HepG2 (cell line): Measurements from ENCODE around the gene STYX. TPM values are rescaled to one million over a fixed set of nuclear protein-coding genes. Genes with fewer than 3 reads are reported as not detected.

ENCODE experiments used
- AFF4 ChIP-seq: sonication (generic); formaldehyde crosslinking; IDR thresholded peaks from 2 replicates; pipeline ENCODE4 v1.4.0; 2020; ENCODE audit warnings: missing genetic modification reagents
- ARNTL ChIP-seq: sonication (generic); formaldehyde crosslinking; IDR thresholded peaks from 2 replicates; pipeline ENCODE4 v1.4.0; 2020; ENCODE audit warnings: mild to moderate bottlenecking, missing genetic modification reagents
- ATM ChIP-seq: fragments of 450-650 bp; IDR thresholded peaks from 2 replicates; pipeline ENCODE4 v1.7.1; 2017; ENCODE audit warnings: mild to moderate bottlenecking, borderline replicate concordance
- CTCF ChIP-seq: sonication (generic); formaldehyde crosslinking; IDR thresholded peaks from 2 replicates; pipeline ENCODE4 v1.5.0; 2020; ENCODE audit warnings: mild to moderate bottlenecking, missing genetic modification reagents, moderate library complexity
- DR1 ChIP-seq: sonication (generic); formaldehyde crosslinking; IDR thresholded peaks from 2 replicates; pipeline ENCODE4 v1.8.0; 2021; ENCODE audit warnings: mild to moderate bottlenecking, missing genetic modification reagents, inconsistent platforms
- FOXK1 ChIP-seq: sonication (generic); formaldehyde crosslinking; IDR thresholded peaks from 2 replicates; pipeline ENCODE4 v1.4.0; 2020; ENCODE audit warnings: low read depth, missing genetic modification reagents, borderline replicate concordance
- HMGXB4 ChIP-seq, 2 experiments: sonication (generic) in 1 of 2; formaldehyde crosslinking in 1 of 2; IDR thresholded peaks; 2 replicates each; pipeline versions ENCODE4 v1.4.0 to v1.6.1; 2018 to 2020; ENCODE audit warnings: missing genetic modification reagents in 2 of 2, borderline replicate concordance in 1 of 2, low read depth in 1 of 2, mild to moderate bottlenecking in 1 of 2, missing biosample characterization in 1 of 2
- KDM4B ChIP-seq: sonication (generic); formaldehyde crosslinking; IDR thresholded peaks from 2 replicates; pipeline ENCODE4 v1.4.0; 2020; ENCODE audit warnings: missing genetic modification reagents
- TP53 ChIP-seq: sonication (generic); formaldehyde crosslinking; conservative IDR thresholded peaks from 2 replicates; pipeline ENCODE4 v1.4.0; 2020; ENCODE audit warnings: missing genetic modification reagents
- TRIM24 ChIP-seq: sonication (generic); formaldehyde crosslinking; IDR thresholded peaks from 2 replicates; pipeline ENCODE4 v1.8.0; 2022; ENCODE audit warnings: mild to moderate bottlenecking, missing genetic modification reagents
- ZNF282 ChIP-seq: fragments of 450-650 bp; IDR thresholded peaks from 2 replicates; pipeline ENCODE4 v1.6.1; 2018; ENCODE audit not compliant: partially characterized antibody
- ZNF333 ChIP-seq: sonication (generic); formaldehyde crosslinking; IDR thresholded peaks from 2 replicates; pipeline ENCODE4 v1.4.0; 2020; ENCODE audit warnings: mild to moderate bottlenecking, missing genetic modification reagents, borderline replicate concordance
- ZNF337 ChIP-seq: sonication (generic); formaldehyde crosslinking; IDR thresholded peaks from 2 replicates; pipeline ENCODE4 v1.5.1; 2020; ENCODE audit warnings: missing genetic modification reagents, low read depth, mild to moderate bottlenecking, borderline replicate concordance
- ZNF451 ChIP-seq: sonication (generic); formaldehyde crosslinking; IDR thresholded peaks from 2 replicates; pipeline ENCODE4 v1.5.0; 2020; ENCODE audit warnings: mild to moderate bottlenecking, missing genetic modification reagents
- ZNF569 ChIP-seq: sonication (generic); formaldehyde crosslinking; IDR thresholded peaks from 2 replicates; pipeline ENCODE4 v1.5.0; 2020; ENCODE audit warnings: mild to moderate bottlenecking, missing genetic modification reagents, moderate library complexity, borderline replicate concordance
- ZNF7 ChIP-seq: IDR thresholded peaks from 2 replicates; pipeline ENCODE4 v1.6.1; 2016; ENCODE audit warnings: missing biosample characterization, missing genetic modification reagents
- ZNF768 ChIP-seq: sonication (generic); formaldehyde crosslinking; IDR thresholded peaks from 2 replicates; pipeline ENCODE4 v1.4.0; 2020; ENCODE audit warnings: missing genetic modification reagents
- polyA plus RNA-seq, 8 experiments: library from polyadenylated mRNA; depleted of rRNA in 3 of 8; stranded (reverse) in 7 of 8; unstranded in 1 of 8; fragments of >200 nt; fragmentation: Illumina TruSeq in 4 of 8; extraction: Trizol in 4 of 8; gene quantifications; 2 replicates each; pipeline versions ENCODE4 v1.2.1 to v1.2.3, GENCODE V29; 2011 to 2016; ENCODE audit warnings: low read depth in 4 of 8, missing spikeins in 1 of 8, mixed read lengths in 1 of 8; ENCODE audit not compliant: insufficient read depth in 1 of 8
- total RNA-seq, 5 experiments: library from RNA; depleted of rRNA; stranded (reverse); fragments of >200 nt; fragmentation: Illumina TruSeq; extraction: Trizol; gene quantifications; 2 replicates each; pipeline ENCODE4 v1.2.3, GENCODE V29; 2016; ENCODE audit warnings: low read depth in 1 of 5
- TF ChIP-seq, protein P1 (sequence below): sonication (generic); formaldehyde crosslinking; IDR thresholded peaks from 2 replicates; pipeline ENCODE4 v1.4.0; 2020; ENCODE audit warnings: mild to moderate bottlenecking, missing genetic modification reagents
- TF ChIP-seq, protein P2 (sequence below): sonication (generic); formaldehyde crosslinking; conservative IDR thresholded peaks from 2 replicates; pipeline ENCODE4 v1.8.0; 2022; ENCODE audit warnings: missing genetic modification reagents

Gene STYX
- total and polyA plus RNA-seq, 2 of the 13 experiments (the other 11 are each of a cell fraction or from before 2014, with no cell fraction given) = 6.6 to 10.9 TPM

DNA sequence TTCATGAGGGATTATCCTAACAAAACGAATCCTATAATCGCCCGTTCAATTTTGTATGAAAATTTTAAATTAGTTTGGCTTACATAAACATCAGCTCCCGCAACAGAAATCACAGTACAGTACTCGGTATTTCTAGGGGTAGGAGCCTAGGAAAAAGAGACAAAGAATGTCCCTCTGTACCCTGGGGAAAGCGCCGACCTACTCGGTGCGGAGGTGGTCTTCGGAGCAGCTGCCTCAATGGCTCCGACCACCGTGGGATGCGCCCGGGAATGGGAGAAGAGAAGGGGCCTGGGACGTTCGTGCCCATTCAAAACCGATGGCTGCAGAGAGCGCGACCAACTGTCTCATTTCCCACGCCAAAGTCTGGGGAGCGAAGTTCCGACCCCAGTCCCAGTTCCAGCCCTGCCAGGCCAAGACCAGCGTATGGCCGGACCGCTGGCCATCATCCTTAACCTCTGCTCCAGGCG, 60.8 kb downstream of the STYX start (continued):
- no peak for TF ChIP-seq CTCF (CRISPR knock-in tag)
- no peak for TF ChIP-seq ZNF451
- TF ChIP-seq TRIM24 (CRISPR knock-in tag) = no peak
- TF ChIP-seq ZNF7 = no peak
- TF ChIP-seq FOXK1 (CRISPR knock-in tag) = no peak
- TF ChIP-seq ZNF282 = no peak
- no peak for TF ChIP-seq ZNF337
- TF ChIP-seq AFF4 (CRISPR knock-in tag) = no peak
- no peak for TF ChIP-seq TP53 (CRISPR knock-in tag)
- no peak for TF ChIP-seq ZNF569
- TF ChIP-seq ZNF768 (CRISPR knock-in tag) = no peak
- no peak for TF ChIP-seq DR1 (CRISPR knock-in tag)
- TF ChIP-seq ARNTL (CRISPR knock-in tag) = no peak
- no peak for TF ChIP-seq ZNF333 (CRISPR knock-in tag)
- no peak for TF ChIP-seq ATM
- 0 out of 4 replicates have a peak, but pooled peaks of 1 of the 2 experiments have one; percentile 20 for TF ChIP-seq HMGXB4 (CRISPR knock-in tag; IDR thresholded peaks at IDR 0.05; ENCODE audit: borderline replicate concordance in 1 of 2, low read depth in 1 of 2)
- no peak for TF ChIP-seq KDM4B
- TF ChIP-seq, protein P1, sequence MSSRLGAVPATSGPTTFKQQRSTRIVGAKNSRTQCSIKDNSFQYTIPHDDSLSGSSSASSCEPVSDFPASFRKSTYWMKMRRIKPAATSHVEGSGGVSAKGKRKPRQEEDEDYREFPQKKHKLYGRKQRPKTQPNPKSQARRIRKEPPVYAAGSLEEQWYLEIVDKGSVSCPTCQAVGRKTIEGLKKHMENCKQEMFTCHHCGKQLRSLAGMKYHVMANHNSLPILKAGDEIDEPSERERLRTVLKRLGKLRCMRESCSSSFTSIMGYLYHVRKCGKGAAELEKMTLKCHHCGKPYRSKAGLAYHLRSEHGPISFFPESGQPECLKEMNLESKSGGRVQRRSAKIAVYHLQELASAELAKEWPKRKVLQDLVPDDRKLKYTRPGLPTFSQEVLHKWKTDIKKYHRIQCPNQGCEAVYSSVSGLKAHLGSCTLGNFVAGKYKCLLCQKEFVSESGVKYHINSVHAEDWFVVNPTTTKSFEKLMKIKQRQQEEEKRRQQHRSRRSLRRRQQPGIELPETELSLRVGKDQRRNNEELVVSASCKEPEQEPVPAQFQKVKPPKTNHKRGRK (CRISPR knock-in tag) = no peak
- TF ChIP-seq, protein P2, sequence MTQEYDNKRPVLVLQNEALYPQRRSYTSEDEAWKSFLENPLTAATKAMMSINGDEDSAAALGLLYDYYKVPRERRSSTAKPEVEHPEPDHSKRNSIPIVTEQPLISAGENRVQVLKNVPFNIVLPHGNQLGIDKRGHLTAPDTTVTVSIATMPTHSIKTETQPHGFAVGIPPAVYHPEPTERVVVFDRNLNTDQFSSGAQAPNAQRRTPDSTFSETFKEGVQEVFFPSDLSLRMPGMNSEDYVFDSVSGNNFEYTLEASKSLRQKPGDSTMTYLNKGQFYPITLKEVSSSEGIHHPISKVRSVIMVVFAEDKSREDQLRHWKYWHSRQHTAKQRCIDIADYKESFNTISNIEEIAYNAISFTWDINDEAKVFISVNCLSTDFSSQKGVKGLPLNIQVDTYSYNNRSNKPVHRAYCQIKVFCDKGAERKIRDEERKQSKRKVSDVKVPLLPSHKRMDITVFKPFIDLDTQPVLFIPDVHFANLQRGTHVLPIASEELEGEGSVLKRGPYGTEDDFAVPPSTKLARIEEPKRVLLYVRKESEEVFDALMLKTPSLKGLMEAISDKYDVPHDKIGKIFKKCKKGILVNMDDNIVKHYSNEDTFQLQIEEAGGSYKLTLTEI (CRISPR knock-in tag) = no peak
